AG04450 (cell line): ENCODE measurements around the gene USP2. TPM values are rescaled to one million over a fixed set of nuclear protein-coding genes. Genes with fewer than 3 reads are reported as not detected.

Experiments used
- CTCF ChIA-PET: fragments of 300-600, 350-600 bp; formaldehyde crosslinking; extraction: SDS; loops from one replicate; lab custom pipeline; 2022; ENCODE audit warnings: antibody characterized with exemption, inconsistent platforms; lab: Charles Lee
- POLR2A ChIA-PET: fragments of 350-600 bp; formaldehyde crosslinking; extraction: SDS; loops from one replicate; lab custom pipeline; 2021; ENCODE audit warnings: antibody characterized with exemption, inconsistent platforms; lab: Yijun Ruan, JAX
- DNase-seq: peaks from one replicate; pipeline ENCODE4 v3.0.0-alpha.2; 2011; ENCODE audit warnings: low read depth, low spot score
- H3K27ac ChIP-seq: one replicate; pipeline ENCODE4 v1.5.1; 2012; ENCODE audit warnings: low read depth, low read length, control low read depth
- H3K27me3 ChIP-seq: one replicate; pipeline ENCODE4 v1.6.0; 2012; ENCODE audit warnings: low read length; ENCODE audit not compliant: control insufficient read depth, insufficient read depth
- H3K4me3 ChIP-seq: 2 replicates; pipeline ENCODE4 v1.5.1; 2011; ENCODE audit warnings: mild to moderate bottlenecking, low read depth, low read length, control low read depth
- H3K9me3 ChIP-seq: 2 replicates; pipeline ENCODE4 v1.5.1; 2012; ENCODE audit warnings: low read length; ENCODE audit not compliant: control insufficient read depth, insufficient read depth
- CTCF ChIP-seq: IDR thresholded peaks from 2 replicates; pipeline ENCODE4 v1.5.1; 2011; ENCODE audit warnings: low read depth, low read length, control low read depth, inconsistent platforms
- polyA plus RNA-seq: library from polyadenylated mRNA; depleted of rRNA; stranded (reverse); fragments of >200 nt; gene quantifications from 2 replicates; pipeline ENCODE4 v1.2.3, GENCODE V29; 2011

The USP2 gene
- polyA plus RNA-seq, 1 experiment = 0.32 TPM

- Histone ChIP-seq H3K9me3 (no peaks in the 10 kb centered on the region; the same call in 1 of the 2 replicates), H3K27me3 (no peaks in the 10 kb centered on the region), H3K4me3 (peak within 1 kb of the TSS; percentile 94), H3K27ac (peak within 1 kb of the TSS; percentile 57)
- CTCF ChIA-PET = interaction anchor here (0.6 to 6.3 kb wide), 3 partner anchors 12 to 128 kb away, joined by 5 to 55 read pairs (median 7); partner anchors contain the start of gene CBL
- POLR2A ChIA-PET = interaction anchor here (1.3 kb wide), 2 partner anchors 13 to 18 kb away, joined by 3 to 5 read pairs; partner anchors contain the start of gene MCAM
- DNase-seq = peak; percentile 93
- TF ChIP-seq CTCF = no peak
Observed at GRCh38 chr11:119334174-119334930, 47.1 kb downstream of the USP2 start, which contains the start of gene RNF26. Gene RNF26 (plus strand): TSS chr11:119334527. CDS start chr11:119335123, 596 bp downstream.

- Histone ChIP-seq H3K27ac (no peak overlapping the region), H3K27me3 (no peaks in the 10 kb centered on the region), H3K4me3 (no peak overlapping the region), H3K9me3 (no peaks in the 10 kb centered on the region; the same call in 1 of the 2 replicates)
- no peak for TF ChIP-seq CTCF
- no peak for DNase-seq
- ChIA-PET CTCF (interaction anchor here (1.3 to 6.3 kb wide), 2 partner anchors 8 to 10 kb away, joined by 5 to 55 read pairs; no protein-coding TSS in a partner anchor), POLR2A (no interaction called here)
Observed at GRCh38 chr11:119332111-119332765, 49.3 kb downstream of the USP2 start.

GRCh38 chr11:119330237-119330636 is 51.3 kb downstream of the USP2 start:
- POLR2A ChIA-PET = no interaction called here
- DNase-seq = no peak
- no peak overlapping the region for H3K27ac ChIP-seq
- no peak overlapping the region for H3K4me3 ChIP-seq
- no peaks in the 10 kb centered on the region; the same call in 1 of the 2 replicates for H3K9me3 ChIP-seq
- no peaks in the 10 kb centered on the region for H3K27me3 ChIP-seq
- CTCF ChIA-PET = interaction anchor here (6.3 kb wide), 1 partner anchor 8 kb away, joined by 55 read pairs; no protein-coding TSS in a partner anchor
- TF ChIP-seq CTCF = no peak

- CTCF ChIA-PET = interaction anchor here (1.4 kb wide), 1 partner anchor 9 kb away, joined by 4 read pairs; no protein-coding TSS in a partner anchor
- Histone ChIP-seq H3K27me3 (no peaks in the 10 kb centered on the region), H3K27ac (no peak overlapping the region), H3K4me3 (no peak overlapping the region), H3K9me3 (no peaks in the 10 kb centered on the region)
- DNase-seq = no peak
- TF ChIP-seq CTCF = no peak
- POLR2A ChIA-PET = interaction anchor here (0.9 kb wide), 1 partner anchor 9 kb away, joined by 8 read pairs; no protein-coding TSS in a partner anchor
Observed at GRCh38 chr11:119329320-119329719, 52.2 kb downstream of the USP2 start.
